Loucy (cell line): ENCODE measurements around the gene RTL10.

Source experiments
- CTCF ChIP-seq: fragments of 200-600 bp; sonication (generic); conservative IDR thresholded peaks from 2 replicates; pipeline ENCODE4 v1.5.1; 2014; ENCODE audit warnings: mild to moderate bottlenecking, antibody characterized with exemption, low read length
- EZH2phosphoT487 ChIP-seq: fragments of 200-600 bp; IDR thresholded peaks from 2 replicates; pipeline ENCODE4 v1.6.1; 2018; ENCODE audit warnings: antibody characterized with exemption, mild to moderate bottlenecking, moderate library complexity, borderline replicate concordance

GRCh38 chr22:19884954-19885751 lies 30.5 kb upstream of the RTL10 start:
- TF ChIP-seq CTCF, result no peak
- no peak for TF ChIP-seq EZH2phosphoT487
